ENCODE measurements around the gene CEBPA. TPM values are rescaled to one million over a fixed set of nuclear protein-coding genes. Genes with fewer than 3 reads are reported as not detected.

Gene CEBPA
- total and polyA plus RNA-seq, 2 experiments from 2014 or later: 0.50 to 2.6 TPM

GRCh38 chr19:33286899-33287298 lies 15.4 kb downstream of the CEBPA start:
- ATAC-seq: no peak

More at GRCh38 chr19:33286899-33287298, 15.4 kb downstream of the CEBPA start:
- H3F3A ChIP-seq (replicated peaks; ENCODE audit: low read depth): no peaks in the 10 kb centered on the region
- no peak overlapping the region for H2AFZ ChIP-seq
- no peaks in the 10 kb centered on the region for H3K79me2 ChIP-seq (replicated peaks; ENCODE audit: insufficient read depth)
- peaks cover 12% of the 10 kb centered on the region for H3K9me3 Mint-ChIP-seq
- no peak overlapping the region for H3K27ac ChIP-seq (ENCODE audit: low read depth)
- H3K4me3 Mint-ChIP-seq: no peak overlapping the region
- peaks cover 1% of the 10 kb centered on the region for H3K27me3 Mint-ChIP-seq (ENCODE audit: insufficient read depth, low read depth, poor library complexity)
- no peaks in the 10 kb centered on the region for H3K27me3 ChIP-seq (ENCODE audit: insufficient read depth)
- DNase-seq (ENCODE audit: low spot score): no peak
- H3K4me2 ChIP-seq: no peak overlapping the region
- no peaks in the 10 kb centered on the region for H4K20me1 ChIP-seq (replicated peaks; ENCODE audit: insufficient read depth)
- H3K27ac Mint-ChIP-seq: no peak overlapping the region
- no peaks in the 10 kb centered on the region for H3K36me3 ChIP-seq (ENCODE audit: insufficient read depth)
- peaks cover 11% of the 10 kb centered on the region for H3K4me1 Mint-ChIP-seq
- TF ChIP-seq CTCF (conservative IDR thresholded peaks at IDR 0.05; ENCODE audit: low read depth in 2 of 2): no peak
- no peak for TF ChIP-seq ETS1 (IDR thresholded peaks at IDR 0.05)
- no peak for TF ChIP-seq NANOG (IDR thresholded peaks at IDR 0.05; ENCODE audit: borderline replicate concordance)
- no peak for TF ChIP-seq JUNB (IDR thresholded peaks at IDR 0.05; ENCODE audit: unreplicated experiment)
- no peak for TF ChIP-seq REST (IDR thresholded peaks at IDR 0.05; ENCODE audit: unreplicated experiment)
- TF ChIP-seq ZNF462 (CRISPR knock-in tag; IDR thresholded peaks at IDR 0.05): no peak
- TF ChIP-seq EZH2 (IDR thresholded peaks at IDR 0.05; ENCODE audit: low read depth, unreplicated experiment): no peak
- no peak for TF ChIP-seq ZNF331 (CRISPR knock-in tag; IDR thresholded peaks at IDR 0.05; ENCODE audit: low read depth)
- TF ChIP-seq CREB1 (CRISPR knock-in tag; IDR thresholded peaks at IDR 0.05; ENCODE audit: low read depth): no peak
- peaks cover 9% of the 10 kb centered on the region; the same call in 1 of the 2 replicates for H3K4me1 ChIP-seq (ENCODE audit: insufficient read depth)
- no peak overlapping the region for H3K4me3 ChIP-seq
- H3K9me2 ChIP-seq (ENCODE audit: insufficient read depth): peaks cover 5% of the 10 kb centered on the region; the same call in 1 of the 2 replicates
- no peaks in the 10 kb centered on the region for H3K36me3 Mint-ChIP-seq (ENCODE audit: low read depth)

Data from GM23338 (cell line).